GM12874 (cell line): ENCODE data around the gene SLC25A25.
A peak's percentile ranks its signal among the peaks of the same experiment; 100 is the strongest.

Experiments
- TF ChIP-seq, protein P1 (sequence below): IDR thresholded peaks from 2 replicates; pipeline ENCODE4 v1.5.1; 2011; ENCODE audit warnings: low read depth, mild to moderate bottlenecking, control low read depth, low read length, moderate library complexity; ENCODE audit not compliant: insufficient read depth

The SLC25A25 gene

DNA sequence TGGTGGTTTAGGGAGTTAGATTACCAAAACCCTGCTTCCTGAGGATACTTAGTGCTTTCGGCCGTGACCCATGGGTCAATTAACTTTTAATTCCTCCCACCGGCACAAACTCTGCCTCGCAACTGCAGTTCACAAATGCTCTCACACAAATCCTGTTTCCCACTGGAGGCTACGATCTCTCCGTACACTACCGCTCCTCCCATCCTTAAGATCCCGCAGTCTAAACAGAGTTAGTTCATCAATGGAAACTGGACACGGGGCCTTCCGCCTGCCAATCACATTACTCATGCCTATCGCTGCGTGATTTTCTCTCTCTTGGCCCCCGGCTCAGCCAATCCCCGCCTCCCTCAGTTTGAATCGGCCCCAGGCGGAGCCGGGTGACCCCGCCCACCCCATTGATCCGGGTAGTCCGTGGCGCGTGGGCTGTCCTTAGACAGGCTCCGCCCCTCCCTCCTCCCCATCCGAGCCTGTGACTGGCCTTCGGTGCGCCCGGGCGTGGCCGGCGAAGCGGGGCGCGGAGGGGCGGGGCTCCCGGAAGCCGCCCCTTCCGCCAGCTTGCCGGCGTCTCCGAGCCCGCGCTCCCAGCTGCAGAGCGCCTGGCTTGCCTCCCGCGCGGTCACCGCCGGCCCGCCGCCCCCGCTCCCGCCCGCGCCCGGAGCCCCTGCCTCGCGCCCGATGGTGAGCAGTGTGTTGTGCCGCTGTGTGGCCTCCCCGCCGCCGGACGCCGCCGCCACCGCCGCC lies at the start of gene SLC25A25:
TSS of gene SLC25A25 (plus strand) at position 588 of the 741 bp plus-strand sequence. CDS start at position 676, 88 bp downstream.
- TF ChIP-seq, protein P1, sequence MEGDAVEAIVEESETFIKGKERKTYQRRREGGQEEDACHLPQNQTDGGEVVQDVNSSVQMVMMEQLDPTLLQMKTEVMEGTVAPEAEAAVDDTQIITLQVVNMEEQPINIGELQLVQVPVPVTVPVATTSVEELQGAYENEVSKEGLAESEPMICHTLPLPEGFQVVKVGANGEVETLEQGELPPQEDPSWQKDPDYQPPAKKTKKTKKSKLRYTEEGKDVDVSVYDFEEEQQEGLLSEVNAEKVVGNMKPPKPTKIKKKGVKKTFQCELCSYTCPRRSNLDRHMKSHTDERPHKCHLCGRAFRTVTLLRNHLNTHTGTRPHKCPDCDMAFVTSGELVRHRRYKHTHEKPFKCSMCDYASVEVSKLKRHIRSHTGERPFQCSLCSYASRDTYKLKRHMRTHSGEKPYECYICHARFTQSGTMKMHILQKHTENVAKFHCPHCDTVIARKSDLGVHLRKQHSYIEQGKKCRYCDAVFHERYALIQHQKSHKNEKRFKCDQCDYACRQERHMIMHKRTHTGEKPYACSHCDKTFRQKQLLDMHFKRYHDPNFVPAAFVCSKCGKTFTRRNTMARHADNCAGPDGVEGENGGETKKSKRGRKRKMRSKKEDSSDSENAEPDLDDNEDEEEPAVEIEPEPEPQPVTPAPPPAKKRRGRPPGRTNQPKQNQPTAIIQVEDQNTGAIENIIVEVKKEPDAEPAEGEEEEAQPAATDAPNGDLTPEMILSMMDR, result no peak

DNA sequence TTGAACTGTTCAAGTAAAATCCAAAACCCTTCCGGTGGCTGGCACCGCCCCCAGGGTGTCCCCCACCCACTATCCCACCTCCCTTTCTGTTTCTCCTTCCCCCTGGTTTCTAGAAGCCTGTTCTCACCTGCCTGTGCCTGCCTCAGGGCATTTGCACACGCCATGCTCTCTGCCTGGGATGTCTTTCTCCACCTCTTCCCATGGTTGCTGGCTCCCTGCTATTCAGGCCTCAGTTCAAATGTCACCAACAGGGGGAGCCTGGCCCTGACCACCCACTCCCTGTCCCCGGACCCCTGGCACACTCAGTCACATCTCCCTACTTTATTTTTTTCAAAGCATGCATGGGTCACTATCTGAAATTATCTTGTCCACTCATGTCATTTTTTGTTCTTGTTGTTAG lies 47.3 kb upstream of the SLC25A25 start:
- TF ChIP-seq, protein P1, result peak; percentile 21; the same call in 1 of the 2 replicates

DNA sequence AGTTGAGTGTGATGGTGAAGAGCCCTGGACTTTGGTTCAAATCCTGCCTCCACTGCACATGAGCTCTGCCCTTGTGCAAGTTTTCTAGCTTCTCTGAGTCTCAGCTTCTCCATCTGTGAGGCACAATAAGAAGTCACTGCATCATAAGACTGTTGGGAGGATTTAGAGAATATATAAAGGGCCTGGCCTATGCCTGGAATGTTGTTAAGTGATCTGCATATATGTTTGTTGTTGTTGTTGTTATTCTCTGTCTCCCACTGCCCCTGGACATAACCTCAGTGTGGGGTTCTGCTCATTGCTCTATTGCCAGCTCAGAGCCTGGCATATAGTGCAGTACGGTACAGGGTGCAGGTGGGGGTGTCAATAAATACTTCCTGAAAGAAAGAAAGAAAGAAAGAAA lies 46.9 kb upstream of the SLC25A25 start:
- TF ChIP-seq, protein P1, result no peak

DNA sequence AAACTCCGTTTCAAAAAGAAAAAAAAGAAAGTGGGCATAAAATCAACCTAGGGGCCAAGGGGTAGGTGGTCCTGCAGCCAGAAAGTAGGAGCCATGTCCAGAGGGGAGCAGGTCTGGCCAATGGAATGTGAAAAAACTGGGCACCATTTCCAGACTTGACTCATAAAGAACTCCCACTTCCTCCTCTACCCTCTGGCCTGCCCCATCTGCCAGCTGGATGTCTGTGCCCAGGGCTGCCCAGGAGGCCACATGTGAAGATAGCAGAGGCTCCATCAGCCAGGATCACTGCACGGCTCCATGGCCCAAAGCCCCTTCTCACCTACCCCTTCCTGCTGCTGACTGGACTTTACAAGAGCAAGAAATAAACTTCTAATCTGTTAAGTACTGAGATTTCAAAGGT lies 45.1 kb upstream of the SLC25A25 start:
- TF ChIP-seq, protein P1, result no peak

DNA sequence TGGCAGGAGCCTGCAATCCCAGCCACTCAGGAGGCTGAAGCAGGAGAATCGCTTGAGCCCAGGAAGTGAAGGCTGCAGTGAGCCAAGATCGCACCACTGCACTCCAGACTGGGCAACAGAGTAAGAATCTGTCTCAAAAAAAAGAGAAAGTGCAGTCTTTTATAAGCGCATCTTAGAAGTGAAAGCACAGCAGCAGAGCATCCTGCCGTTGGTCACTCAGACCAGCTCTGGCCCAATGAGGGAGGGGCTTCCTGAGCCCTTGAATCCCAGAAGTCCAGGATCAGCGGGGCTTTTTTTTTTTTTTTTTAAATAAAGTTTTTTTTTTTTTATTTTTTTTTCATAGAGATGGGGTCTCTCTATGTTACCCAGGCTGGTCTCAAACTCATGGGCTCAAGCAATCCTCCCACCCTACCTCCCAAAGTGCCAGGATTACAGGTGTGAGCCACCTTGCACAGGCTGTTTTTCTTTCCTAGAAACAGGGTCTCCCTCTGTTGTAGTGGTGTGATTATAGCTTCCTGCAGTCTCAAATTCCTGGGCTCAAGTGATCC lies 43.2 kb upstream of the SLC25A25 start:
- TF ChIP-seq, protein P1, result no peak

DNA sequence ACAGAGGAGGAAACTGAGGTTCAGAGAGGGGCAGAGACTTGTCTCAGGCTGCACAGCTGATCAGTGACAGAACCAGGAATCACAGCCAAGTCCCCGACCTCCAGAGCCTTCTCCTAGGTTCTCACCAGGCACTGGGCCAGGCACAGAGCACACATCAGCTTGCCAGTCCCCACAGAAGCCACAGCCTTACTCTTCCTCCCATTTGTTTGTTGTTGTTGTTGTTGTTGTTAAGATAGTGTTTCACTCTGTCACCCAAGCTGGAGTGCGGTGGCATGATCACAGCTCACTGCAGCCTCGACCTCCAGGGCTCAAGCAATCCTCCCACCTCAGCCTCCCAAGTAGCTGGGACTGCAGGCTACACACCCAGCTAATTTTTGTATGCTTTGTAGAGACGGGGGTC lies 42.3 kb upstream of the SLC25A25 start:
- TF ChIP-seq, protein P1, result no peak

DNA sequence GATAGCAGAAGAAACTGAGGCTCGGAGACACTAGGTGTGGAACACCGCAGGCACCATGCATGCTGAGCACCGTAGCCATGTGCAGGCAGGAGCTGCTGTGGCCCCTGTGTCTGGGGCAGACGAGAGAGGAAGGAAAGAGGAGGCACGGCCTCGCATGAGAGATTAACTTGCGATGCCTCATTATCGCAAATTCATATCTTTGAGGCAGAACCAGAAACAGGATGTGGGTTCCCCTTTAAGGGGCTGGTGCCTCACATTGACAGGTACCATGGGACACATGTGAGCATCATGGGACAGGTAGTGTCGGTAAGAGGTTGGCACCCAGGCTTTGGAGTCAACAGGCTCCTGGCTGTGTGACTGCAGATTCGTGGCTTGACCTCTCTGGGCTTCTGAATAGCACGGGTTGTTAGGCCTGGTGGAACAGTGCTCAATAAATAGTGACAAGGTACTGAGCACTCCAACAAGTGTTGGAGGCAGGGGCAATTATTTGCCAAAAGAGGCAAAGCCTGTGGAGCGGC lies 41.7 kb upstream of the SLC25A25 start:
- TF ChIP-seq, protein P1, result no peak
